RWPE1 (cell line): ENCODE data around the gene LMNB1.

ENCODE experiments used
- CTCF ChIA-PET: fragments of 350-600 bp; sonication (Branson Sonifier 250); formaldehyde crosslinking; extraction: SDS; loops from one replicate; lab custom pipeline; 2021; lab: Yijun Ruan, JAX
- POLR2A ChIA-PET: fragments of 400-600 bp; formaldehyde crosslinking; extraction: SDS; loops from one replicate; lab custom pipeline; 2020; ENCODE audit warnings: antibody characterized with exemption; ENCODE audit not compliant: low non-redundant PET; lab: Yijun Ruan, JAX
- DNase-seq: peaks from one replicate; pipeline ENCODE4 v3.0.0; 2012; ENCODE audit warnings: low spot score
- H3K27ac ChIP-seq: fragments of 450-650 bp; 2 replicates; pipeline ENCODE4 v1.5.1; 2017
- TF ChIP-seq, protein P1 (sequence below): fragments of 450-650 bp; conservative IDR thresholded peaks from 2 replicates; pipeline ENCODE4 v1.5.1; 2017; ENCODE audit warnings: low read depth, mild to moderate bottlenecking

LMNB1 gene

GRCh38 chr5:126816649-126817048 is 39.7 kb downstream of the LMNB1 start:
- no peak for DNase-seq
- no peak overlapping the region for H3K27ac ChIP-seq
- TF ChIP-seq, protein P1, sequence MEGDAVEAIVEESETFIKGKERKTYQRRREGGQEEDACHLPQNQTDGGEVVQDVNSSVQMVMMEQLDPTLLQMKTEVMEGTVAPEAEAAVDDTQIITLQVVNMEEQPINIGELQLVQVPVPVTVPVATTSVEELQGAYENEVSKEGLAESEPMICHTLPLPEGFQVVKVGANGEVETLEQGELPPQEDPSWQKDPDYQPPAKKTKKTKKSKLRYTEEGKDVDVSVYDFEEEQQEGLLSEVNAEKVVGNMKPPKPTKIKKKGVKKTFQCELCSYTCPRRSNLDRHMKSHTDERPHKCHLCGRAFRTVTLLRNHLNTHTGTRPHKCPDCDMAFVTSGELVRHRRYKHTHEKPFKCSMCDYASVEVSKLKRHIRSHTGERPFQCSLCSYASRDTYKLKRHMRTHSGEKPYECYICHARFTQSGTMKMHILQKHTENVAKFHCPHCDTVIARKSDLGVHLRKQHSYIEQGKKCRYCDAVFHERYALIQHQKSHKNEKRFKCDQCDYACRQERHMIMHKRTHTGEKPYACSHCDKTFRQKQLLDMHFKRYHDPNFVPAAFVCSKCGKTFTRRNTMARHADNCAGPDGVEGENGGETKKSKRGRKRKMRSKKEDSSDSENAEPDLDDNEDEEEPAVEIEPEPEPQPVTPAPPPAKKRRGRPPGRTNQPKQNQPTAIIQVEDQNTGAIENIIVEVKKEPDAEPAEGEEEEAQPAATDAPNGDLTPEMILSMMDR, result no peak
- ChIA-PET POLR2A (no interaction called here), CTCF (no interaction called here)

DNA sequence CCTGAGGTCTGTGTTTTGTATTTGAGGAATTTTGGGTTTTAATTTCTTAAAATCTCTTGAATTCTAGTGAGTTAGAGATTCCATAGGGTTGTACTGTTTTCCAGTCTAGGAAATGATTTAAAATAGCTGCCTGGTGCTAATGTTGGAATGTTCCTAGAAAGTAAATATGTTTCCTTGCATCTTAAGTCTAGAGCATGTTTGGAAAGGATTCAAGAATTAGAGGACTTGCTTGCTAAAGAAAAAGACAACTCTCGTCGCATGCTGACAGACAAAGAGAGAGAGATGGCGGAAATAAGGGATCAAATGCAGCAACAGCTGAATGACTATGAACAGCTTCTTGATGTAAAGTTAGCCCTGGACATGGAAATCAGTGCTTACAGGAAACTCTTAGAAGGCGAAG is 41.8 kb downstream of the LMNB1 start:
- no peak overlapping the region for H3K27ac ChIP-seq
- POLR2A ChIA-PET, result no interaction called here
- no peak for DNase-seq
- TF ChIP-seq, protein P1, result no peak
- CTCF ChIA-PET, result interaction anchor here (0.8 kb wide), 1 partner anchor 19 kb away, joined by 6 read pairs; no protein-coding TSS in a partner anchor

DNA sequence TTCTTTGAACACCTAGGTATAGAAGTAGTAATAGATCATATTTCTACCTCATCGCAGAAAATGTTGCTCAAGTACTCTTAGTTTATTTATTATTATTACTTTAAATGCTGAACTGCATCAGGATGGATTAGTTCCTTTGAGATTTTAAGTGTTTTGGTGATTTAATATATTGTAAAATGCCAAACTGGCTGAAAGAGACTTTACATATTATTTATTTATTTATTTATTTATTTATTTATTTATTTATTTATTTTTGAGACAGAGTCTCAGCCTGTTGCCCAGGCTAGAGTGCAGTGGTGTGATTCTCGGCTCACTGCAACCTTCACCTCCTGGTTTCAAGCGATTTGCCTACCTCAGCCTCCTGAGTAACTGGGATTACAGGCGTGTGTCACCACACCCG is 42.3 kb downstream of the LMNB1 start:
- CTCF ChIA-PET, result interaction anchor here (0.8 kb wide), 1 partner anchor 18 kb away, joined by 6 read pairs; no protein-coding TSS in a partner anchor
- no peak for DNase-seq
- H3K27ac ChIP-seq, result no peak overlapping the region
- TF ChIP-seq, protein P1, result no peak
- POLR2A ChIA-PET, result no interaction called here

DNA sequence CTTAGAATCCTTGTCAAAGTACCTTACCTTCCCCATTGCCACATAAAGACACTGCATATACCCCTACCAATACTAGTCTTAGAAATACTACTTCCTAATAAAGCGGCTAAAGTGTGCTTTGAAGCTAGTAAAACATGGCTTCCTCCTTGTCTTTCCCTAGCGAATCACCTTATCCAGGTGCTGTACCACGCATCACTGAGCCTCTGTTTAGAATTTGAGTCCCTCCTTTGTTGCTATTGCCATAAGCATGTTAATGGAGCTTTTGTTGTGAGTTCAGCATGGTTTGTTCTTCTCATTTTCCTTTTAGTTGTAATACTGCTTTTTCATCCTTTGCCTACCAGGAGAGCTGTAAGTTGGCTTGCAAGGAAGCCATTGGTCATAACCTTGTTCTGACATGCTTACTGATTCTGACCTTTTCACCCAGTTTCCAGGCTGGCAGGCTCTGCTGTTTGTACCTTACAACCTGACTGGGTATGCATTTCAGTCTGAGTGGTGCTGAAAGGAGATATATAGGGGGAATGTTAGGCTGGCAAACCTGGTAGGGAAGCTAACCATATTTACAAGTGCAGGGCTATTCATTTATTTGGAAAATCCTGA is 49.8 kb downstream of the LMNB1 start:
- POLR2A ChIA-PET, result no interaction called here
- no peak overlapping the region for H3K27ac ChIP-seq
- DNase-seq, result no peak
- TF ChIP-seq, protein P1, result no peak
- CTCF ChIA-PET, result interaction anchor here (0.6 to 1.4 kb wide), 2 partner anchors 151 to 1480 kb away, joined by 4 to 5 read pairs; no protein-coding TSS in a partner anchor

DNA sequence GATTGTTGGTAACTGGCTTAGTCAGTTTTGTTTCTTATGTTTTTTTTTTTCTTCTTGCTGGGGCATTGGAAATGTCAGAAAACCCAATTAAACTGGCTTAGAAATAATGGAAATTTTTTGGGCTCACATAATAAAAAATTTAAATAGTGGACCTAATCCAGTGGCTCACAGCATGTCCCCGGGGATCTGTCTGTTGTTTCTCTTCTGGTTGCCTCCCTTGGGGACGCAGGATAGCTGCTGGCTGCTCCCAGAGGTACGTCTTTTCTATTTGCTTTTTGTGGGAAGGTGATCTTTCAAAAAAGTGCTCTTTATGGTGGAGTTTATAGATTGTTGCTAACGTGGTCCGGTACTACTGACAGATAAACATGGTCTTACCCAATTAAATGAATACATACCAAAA is 52.2 kb downstream of the LMNB1 start:
- TF ChIP-seq, protein P1, result no peak
- CTCF ChIA-PET, result no interaction called here
- DNase-seq, result no peak
- H3K27ac ChIP-seq, result no peak overlapping the region
- POLR2A ChIA-PET, result no interaction called here

DNA sequence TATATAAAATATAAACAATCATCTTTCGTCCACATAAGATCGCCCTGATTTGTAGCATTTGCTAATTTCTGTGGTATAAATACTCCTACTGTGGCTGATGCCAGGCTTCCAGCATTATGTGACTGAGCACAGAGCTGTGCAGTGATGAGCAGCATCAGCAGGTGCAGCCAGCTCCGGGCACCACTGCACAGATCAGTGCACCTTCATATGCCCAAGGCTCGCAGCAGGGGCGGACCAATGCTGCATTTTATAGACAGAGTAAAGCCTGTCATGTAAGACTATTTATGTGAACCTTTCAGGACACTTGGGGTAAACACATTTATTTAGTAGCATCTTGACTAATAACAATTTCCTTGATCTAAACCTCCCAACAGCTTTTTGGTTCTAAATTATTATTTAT is 53.1 kb downstream of the LMNB1 start:
- no peak overlapping the region for H3K27ac ChIP-seq
- ChIA-PET CTCF (no interaction called here), POLR2A (no interaction called here)
- TF ChIP-seq, protein P1, result no peak
- DNase-seq, result no peak
